Stimulated activated CD4-positive, alpha-beta T cell treated with anti-CD3 and anti-CD28 coated beads, Interleukin-4, amount 100 ng/mL, for 48 hours (primary cell): ENCODE measurements around the gene UBQLN4.
"Not testable (repeated sequence)": the region's sequence is repeated elsewhere in the genome, so short reads cannot be mapped to it uniquely, and the experiment has no call there.

Experiments used
- DNase-seq, 2 donors: peaks; one replicate each; pipeline ENCODE4 v3.0.0-alpha.2; 2020; ENCODE audit warnings: low read depth in 2 of 2

Gene UBQLN4

DNA sequence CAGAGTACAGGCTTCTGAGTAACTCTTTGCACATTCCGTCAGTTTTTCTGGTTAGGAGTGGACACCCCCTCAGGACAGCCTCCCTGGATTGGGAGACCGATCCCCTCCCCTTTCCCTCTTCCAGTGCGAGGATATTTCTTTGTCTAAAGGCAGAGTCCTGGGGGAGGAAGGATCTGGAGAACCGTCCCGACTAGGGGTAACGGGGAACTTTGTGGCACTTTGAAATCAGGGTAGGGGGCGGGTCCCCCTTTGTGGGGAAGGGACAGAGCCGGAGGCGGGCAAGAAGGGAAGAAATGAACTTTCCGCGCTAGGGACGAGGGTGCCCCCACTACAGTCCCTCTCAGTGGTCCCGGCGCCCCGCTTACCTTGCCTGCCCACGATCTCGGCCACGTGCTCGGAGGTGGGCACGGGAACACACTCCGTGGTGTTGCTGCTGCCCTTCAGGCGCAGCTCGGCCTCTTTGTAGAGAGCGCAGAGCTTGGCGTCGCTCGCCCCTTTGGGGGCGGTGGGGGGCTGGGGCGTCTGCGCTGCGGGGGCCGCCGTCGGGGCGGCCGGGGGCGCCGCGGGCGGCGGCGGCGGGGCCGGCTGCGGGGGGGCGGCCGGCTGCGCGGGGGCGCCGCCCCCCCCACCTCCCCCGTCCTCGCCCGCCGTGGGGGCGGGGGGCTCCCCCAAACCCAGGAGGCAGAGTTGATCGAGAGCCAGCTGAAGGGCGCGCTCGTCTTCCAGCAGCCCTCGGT, 27.8 kb upstream of the UBQLN4 start:
- DNase-seq: no peak

DNA sequence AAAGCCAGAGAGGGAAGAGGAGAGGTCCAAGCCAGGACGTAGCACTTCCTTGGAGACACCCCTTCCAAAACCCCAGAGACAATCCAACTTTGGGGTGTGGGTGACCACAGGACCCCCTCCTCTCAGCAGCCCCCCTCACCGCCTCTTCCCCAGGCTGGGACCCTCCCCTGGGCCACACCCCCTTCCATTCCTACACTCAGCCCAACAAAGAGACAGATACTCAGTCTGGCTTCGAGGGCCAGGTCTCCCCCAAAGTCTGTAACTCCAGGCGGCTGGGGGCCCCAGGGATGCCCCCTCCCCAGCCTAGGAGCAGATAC, 27.2 kb upstream of the UBQLN4 start:
- DNase-seq: no peak

DNA sequence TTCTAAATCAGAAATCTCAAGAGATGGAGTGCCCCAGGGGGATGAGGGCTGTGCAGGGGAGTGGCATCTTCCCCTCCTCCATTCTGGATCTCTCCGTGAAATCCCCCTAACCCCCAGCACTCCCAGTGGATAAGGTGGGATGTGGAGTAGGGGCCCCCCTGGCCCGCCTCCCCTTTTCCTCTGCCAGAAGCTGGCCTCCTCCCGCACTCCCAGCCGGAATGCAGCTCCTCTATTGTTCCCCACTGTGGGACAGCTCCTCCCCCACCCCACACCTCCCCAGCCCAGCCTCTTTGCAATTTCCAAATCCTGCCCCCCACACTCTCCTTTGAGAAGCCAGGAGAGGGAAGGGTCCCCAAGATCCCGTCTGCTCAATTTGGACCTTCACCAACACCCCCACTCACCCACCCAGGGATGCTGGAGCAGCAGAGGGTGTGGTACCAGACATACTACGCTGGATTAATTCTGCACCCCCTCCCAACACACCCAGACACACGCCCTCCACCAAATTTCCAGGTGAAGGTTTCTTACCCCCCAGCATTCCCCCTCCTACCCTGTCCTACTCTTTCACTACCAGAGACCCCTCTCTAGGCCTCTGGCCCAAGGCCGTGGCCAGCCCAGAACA, 26.8 kb upstream of the UBQLN4 start:
- DNase-seq: no peak

DNA sequence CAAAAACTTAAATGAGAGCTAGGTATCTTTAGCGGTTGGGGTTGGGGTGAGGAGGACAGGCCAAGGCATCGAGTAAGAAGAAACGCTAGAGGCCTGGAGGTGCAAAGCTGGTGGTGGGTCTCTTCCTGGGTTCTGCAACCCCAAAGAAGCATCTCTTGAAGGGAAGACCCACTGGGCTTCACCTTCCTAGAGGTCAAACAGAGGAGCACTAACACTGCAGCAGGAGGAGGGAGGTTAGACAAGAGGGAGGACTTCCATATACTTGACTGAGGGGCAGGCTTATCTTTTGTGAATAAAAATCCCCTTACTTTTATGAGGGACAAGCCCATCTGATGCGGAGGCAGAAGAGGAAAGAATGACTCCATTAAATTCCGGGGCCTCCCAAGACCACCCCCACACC, 26.2 kb upstream of the UBQLN4 start:
- no peak for DNase-seq

DNA sequence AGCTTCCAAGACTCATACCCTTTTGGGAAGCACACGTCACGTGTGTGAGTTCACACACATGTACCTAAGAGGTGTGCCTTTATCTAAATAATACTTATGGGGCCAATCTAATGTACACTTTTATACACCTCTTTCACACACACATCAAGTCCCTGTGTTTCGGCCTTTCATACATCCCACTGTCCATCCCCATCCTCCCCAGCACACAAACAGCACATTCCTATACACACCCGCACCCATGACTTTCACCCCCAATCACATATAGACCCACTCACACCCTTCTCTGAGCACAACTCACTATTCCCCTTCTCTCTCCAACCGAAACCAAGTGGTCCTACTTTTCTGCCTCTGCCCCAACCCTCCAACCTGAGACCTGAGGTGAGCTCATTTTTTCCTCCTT, 25.1 kb upstream of the UBQLN4 start:
- DNase-seq: no peak

DNA sequence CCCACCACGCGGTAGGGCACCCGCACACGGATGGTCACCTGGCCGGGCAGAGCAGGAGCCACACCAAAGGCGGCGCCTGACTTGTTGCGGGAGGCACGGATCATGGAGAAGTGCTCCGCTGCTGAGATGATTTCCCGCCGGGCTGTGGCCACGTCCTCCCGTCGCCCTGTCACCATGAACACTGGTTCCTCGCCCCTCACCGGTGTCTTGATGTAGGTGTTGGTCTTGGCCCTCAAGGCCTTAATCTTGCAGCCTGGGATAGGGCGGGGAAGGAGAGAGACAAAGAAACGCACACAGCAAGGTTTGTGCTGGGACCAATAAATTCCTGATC, 23.8 kb upstream of the UBQLN4 start:
- DNase-seq: no peak

DNA sequence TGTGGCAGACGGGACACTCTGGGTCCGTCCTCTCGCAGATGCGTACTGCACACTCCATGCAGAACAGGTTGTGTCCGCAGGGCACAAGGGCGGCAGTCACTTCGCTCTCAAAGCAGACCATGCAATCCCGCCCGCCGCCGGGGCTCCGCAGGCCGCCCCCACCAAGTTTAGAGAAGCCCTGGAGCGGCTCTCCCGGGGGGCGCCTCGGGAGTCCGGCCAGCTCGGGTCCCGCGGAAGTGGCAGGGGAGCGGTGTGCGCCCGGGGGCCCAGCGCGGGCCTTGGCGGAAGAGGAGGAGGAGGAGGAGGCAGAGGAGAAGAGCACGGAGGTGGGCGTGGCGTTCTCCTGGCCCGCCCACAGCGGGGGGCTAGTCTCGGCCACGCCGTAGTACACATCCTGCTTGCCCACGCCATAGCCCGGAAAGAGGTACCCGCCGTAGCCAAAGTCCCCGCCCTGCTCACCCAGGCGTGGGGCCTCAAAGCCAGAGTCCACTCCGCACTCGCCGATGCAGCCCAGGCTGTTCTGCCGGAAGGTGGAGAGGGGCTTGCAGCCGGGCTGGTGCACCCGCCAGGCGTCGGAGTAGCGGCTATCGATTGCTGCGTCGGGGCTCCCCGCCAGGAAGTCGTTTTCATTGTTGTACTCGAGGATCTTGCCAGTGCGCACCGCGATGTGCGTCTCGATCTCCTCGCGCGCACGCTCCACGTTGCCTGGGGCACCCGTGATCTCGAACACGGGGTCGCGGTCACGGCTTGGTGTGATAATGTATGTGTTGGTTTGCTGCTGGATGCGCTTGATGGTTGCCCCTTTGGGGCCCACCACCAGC, 23.2 kb upstream of the UBQLN4 start:
- no peak for DNase-seq

DNA sequence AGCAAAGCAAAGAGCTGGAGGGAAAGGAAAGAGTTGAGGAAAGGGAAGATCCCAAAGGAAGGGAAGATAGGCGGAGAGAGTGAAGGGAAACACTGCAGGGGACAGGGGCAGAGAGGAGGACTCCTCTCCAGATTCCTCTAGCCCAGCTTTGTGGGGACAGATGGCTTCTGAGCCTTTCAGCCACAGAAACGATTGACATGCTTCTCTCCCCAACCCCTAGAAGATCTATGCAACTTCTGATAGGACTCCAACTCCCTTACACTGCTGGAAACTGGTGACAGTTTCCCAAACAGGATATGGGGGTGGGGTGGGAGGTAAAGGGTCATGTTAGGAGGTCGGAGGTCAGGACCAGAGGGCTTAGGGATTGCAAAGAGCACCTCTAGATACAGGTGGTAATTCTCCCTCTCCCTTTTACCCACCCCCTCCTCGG, 22.2 kb upstream of the UBQLN4 start:
- no peak for DNase-seq

DNA sequence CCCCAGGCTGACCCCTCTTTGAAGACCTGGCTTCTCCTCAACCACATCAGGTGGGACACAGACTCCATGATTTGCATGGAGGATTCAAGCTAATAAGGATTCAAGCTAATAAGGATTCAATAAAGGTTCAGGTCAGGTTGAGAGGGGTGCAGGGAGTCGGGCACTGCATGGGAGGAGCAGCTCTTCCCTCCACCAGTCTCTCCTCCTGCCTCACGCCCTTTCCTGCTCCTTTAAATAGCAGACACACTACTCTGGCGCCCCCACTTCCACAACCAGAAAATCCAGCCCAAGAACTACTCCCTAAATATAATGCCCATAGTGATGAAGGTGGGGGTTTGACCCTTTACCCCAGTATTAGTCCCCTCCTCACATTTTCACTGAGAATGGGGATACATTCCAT, 21.6 kb upstream of the UBQLN4 start:
- no peak for DNase-seq

DNA sequence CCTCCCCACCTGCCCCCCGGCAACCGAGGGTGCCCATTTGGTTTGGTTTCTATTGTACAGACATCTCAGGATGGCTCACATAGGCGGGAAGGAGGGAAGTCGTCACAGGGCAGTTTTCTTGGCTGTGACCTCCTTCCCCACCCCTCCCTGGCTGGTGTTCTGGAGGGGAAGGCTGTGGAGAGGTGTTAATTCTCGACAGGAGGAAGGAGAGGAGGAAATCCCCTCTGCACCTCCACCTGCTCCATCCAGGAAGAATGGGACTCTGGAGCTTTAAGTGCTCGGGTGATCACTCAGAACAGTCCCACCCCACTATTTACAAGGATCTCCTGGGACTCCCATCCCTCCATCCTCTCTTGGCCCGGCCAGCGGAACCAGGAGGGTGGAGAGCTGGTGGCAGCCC, 21.1 kb upstream of the UBQLN4 start:
- no peak for DNase-seq

DNA sequence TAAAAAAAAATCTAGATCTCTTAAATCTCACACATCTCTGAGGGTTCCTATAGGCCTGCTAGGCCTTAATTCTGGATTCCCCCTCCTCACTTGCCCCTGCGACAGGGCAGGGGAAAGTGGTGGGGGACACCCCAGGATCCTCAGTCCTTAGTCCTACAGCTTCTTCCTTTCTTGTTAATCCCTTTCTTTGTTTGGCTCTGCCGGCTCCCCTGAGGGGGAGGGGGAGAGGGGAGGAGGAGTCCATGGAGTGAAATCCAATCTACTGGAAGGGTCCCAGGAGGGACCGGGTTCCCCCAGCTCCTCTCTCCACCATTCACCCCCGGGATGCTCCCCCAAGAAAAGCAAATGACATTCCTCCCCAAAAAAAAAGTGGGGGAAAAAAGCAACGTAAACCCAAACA, 20.1 kb upstream of the UBQLN4 start:
- no peak for DNase-seq

DNA sequence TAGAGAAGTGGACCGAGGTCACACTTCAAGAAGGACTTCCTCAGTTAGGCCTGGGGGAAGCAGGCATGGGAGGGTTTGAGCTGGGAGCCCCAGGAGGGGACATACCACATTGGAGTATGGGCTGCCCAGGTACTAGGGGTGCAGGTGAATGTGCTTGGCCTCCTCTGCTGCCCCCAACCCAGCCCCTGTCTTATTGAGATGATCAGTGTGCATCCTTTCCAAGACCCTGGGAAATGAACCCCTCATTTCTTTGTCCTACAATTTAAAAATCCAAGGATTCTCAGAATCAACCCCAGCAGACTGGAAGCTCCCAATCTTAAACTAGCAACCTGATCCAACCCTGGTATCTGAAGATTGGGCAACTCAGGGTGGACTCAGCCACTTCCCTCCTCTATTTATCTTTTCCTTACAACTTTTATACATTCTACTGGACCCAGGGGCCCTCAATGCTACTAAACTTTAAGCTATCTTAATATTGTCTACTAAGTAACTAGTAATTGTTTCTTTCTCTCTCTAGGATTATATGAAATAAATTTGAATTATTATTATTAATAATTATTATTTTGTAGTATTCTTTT, 19.6 kb upstream of the UBQLN4 start:
- no peak for DNase-seq

DNA sequence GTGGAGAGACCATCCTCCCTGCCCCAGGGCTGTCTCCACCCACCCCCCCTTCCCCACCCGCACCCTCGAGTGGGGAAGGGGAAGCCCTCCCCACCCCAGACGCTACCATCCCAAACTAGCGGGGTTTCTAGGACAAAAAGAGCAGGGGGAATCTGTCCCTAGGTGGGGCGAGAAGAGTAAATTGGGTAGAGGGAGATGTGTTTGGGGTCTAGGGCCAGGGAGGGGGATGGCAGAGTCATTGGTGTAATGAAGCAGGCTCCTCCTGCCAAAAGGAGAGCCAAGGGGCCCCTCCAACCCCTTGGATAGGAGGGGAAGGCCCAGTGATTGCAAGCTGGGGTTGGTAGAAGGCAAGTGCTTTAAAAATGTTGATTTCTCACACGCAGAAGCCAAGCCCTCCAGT, 18.7 kb upstream of the UBQLN4 start:
- no peak for DNase-seq

DNA sequence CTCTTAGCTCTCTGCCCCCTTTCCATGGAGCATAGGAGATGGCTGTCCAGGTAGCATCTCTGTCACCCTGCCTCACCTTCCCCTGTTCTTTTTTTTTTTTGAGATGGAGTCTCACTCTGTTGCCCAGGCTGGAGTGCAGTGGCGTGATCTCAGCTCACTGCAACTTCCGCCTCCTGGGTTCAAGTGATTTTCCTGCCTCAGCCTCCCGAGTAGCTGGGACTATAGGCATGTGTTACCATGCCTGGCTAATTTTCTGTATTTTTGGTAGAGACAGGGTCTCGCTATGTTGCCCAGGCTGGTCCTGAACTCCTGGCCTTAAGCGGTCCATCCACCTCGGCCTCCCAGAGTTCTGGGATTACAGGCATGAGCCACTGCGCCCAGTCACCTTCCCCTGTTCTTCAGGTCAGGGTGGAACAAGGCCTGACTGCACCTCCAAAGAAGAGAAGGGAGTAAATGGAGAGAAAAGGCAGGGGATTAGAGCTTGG, 17.8 kb upstream of the UBQLN4 start:
- DNase-seq: not testable (repeated sequence)

DNA sequence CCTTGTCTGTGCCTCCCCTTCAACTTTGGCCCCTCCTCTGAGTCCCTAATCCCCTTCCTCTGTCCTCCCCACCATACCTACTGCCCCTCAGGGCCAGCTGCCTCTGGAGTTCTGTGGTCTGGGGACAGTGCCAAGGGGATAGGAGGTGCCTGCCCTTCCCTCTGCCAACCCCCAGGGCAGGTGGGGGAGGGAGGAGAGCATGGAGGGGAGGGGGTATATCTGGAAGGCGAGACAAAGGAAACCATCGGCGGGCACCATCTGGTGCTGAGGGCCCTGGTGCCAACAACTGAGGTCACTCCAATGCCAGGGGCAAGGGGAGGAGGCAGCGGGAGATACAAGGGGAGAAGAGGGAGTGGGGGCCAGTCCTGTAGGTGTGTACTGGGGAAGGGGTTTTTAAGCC, 16.9 kb upstream of the UBQLN4 start:
- no peak for DNase-seq

DNA sequence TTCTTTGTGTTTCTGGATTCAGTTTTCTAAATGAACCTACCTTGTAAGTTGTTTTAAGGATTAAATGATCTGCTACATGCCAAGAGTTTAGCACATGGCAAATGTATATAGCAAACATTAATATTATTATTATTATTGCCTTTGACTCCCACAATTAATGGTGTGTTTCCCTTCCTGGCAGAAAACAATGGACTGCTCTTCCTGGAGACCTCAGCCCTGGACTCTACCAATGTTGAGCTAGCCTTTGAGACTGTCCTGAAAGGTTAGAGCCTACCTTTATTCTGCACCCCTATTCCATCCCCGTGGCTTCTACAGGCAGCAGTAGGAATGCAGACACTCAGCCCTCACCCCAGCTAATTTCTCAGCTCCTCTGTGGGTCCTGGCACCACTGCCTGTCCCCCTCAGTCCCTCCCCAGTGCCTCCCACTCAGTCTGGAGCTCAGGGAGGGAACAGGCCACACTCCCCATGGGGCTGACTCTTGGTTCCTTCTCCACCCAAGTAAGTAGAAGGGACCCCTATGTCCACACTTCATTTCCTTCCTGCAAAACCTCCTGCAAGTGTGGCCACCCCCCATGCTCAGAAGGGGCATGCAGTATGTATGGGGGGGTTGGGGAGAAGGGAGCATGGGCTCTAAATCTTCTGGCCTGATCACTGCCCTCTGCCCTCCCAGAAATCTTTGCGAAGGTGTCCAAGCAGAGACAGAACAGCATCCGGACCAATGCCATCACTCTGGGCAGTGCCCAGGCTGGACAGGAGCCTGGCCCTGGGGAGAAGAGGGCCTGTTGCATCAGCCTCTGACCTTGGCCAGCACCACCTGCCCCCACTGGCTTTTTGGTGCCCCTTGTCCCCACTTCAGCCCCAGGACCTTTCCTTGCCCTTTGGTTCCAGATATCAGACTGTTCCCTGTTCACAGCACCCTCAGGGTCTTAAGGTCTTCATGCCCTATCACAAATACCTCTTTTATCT, 16.2 kb upstream of the UBQLN4 start:
- no peak for DNase-seq

DNA sequence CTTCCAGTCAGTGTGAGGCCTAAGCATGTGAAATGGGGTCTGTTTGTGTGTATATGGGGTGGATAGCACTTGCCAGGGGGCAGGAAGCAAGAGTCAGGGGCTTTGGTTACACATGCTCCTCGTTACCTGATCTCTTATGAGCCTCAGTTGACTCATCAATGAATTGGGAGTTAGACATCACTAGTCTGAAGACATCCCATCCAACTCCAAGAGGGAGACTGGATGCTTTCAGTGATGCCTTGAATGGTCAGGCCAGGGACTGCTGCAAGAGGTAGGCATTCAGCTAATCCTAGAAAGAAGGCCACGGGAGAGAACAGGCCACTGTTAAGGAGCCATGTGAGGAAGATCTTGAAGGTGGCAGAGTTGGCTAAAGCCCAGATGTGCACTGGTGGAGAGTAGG, 13.7 kb upstream of the UBQLN4 start:
- no peak for DNase-seq

DNA sequence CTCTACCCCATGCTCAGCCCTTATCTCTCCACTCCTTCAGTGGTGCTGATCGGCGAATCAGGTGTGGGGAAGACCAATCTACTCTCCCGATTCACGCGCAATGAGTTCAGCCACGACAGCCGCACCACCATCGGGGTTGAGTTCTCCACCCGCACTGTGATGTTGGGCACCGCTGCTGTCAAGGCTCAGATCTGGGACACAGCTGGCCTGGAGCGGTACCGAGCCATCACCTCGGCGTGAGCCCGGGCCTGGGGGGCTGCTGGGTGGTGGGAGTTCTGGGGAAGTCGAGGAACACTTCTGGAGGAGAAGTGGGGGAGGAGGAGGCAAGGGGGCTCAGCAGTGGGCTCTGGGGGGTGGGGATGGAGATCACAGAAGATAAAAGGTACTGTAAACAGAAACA, 12.3 kb upstream of the UBQLN4 start:
- no peak for DNase-seq

DNA sequence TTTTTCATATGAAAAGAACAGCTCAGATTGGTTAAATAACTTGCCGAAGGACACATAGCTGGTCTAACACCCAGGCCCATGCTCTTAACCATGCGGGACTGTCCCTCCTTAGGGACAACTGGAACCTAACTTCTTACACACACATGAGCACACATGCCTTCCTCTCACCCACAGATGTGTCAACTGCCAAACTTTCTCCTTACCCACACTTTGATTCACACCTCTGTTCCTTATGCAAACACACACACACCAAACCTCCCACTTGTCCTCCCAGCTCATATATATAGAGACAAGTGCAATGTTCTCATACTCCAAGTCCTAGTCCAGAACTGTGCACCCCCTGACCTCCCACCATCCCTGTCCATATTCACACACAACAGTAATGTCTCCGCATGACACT, 11.6 kb upstream of the UBQLN4 start:
- DNase-seq: no peak

DNA sequence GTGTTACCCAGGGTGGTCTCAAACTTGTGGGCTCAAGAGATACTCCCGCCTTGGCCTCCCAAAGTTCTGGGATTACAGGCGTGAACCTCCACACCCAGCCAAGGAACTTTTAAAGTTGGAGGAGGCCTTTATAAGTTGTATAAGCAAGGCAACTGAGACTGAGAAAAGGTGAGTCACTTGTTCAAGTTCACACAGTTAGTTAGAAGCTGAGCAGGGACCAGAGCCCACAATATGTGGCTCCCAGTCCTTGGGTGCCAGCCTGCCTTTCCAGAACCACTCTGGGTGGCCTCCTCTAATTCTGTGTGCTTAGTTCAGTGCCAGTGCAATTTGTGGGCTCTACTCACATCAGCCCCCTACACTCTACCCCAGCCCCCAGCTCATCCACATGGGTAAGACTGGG, 11.0 kb upstream of the UBQLN4 start:
- no peak for DNase-seq

DNA sequence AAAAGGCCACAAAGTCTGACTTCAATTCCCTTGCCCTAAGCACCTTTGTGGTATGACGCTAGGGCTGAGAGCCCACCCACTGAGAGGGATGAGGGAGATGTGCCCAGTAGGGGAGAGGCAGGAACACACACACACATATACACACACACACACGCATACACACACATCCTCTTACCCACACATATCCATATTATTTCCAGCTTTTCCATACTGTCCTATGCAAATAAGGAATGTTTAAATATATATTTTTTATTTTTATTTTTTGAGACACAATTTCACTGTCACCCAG, 10.3 kb upstream of the UBQLN4 start:
- DNase-seq: no peak

DNA sequence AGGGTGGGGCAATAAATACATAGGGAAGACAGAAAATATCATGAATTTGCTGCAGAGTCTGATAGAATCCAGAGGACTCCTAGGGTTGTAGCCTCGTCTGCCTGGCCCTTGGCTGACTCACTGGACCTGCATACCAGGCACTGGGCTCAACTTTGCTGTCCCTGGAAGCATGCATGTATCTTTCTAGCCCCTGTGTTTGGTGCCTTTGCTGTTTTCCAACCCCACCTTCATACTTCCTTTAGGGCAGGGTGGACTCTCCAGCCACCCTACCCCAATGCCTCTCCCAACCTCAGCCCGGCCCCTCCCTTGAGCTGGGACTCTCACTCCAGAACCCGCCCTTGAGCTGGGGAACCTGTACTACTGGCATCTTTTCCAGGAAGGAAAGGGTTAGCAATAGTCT, 8.6 kb upstream of the UBQLN4 start:
- no peak for DNase-seq
